Thyroid gland (tissue), 4 donors: ENCODE measurements around the gene RAI1. TPM values are rescaled to one million over a fixed set of nuclear protein-coding genes. Genes with fewer than 3 reads are reported as not detected.
A peak's percentile ranks its signal among the peaks of the same experiment; 100 is the strongest.

ENCODE experiments used
- DNase-seq, 2 donors: peaks; one replicate each; pipeline ENCODE4 v3.0.0-alpha.2; 2019
- H3K27ac ChIP-seq, 3 donors: fragments of 200-600 bp; sonication (generic); 1 replicate in 2 of 3; 2 replicates in 1 of 3; pipeline ENCODE4 v1.5.1; 2016 to 2019; ENCODE audit warnings: mild to moderate bottlenecking in 1 of 3, moderate library complexity in 1 of 3
- H3K27me3 ChIP-seq: fragments of 200-600 bp; sonication (generic); one replicate; pipeline ENCODE4 v1.5.1; 2019
- H3K36me3 ChIP-seq, 2 donors: fragments of 200-600 bp; sonication (generic); one replicate each; pipeline ENCODE4 v1.5.1; 2016 to 2019
- H3K4me1 ChIP-seq, 2 donors: fragments of 200-600 bp; sonication (generic); one replicate each; pipeline ENCODE4 v1.5.1; 2017 to 2019
- H3K4me3 ChIP-seq, 3 donors: fragments of 200-600 bp; sonication (generic); replicated peaks in 1 of 3; 1 replicate in 2 of 3; 2 replicates in 1 of 3; pipeline ENCODE4 v1.5.1; 2016; ENCODE audit warnings: mild to moderate bottlenecking in 1 of 3
- H3K9me3 ChIP-seq: fragments of 200-600 bp; sonication (generic); one replicate; pipeline ENCODE4 v1.5.1; 2017
- CTCF ChIP-seq, 6 experiments: fragments of 200-600 bp in 3 of 6; fragments of 450-650 bp in 3 of 6; sonication (generic) in 3 of 6; IDR thresholded peaks; one replicate each; pipeline ENCODE4 v1.5.1; 2016 to 2019; ENCODE audit warnings: antibody characterized with exemption in 6 of 6, mild to moderate bottlenecking in 2 of 6, inconsistent platforms in 1 of 6, moderate library complexity in 1 of 6
- POLR2A ChIP-seq, 2 donors: fragments of 450-650 bp; IDR thresholded peaks; one replicate each; pipeline ENCODE4 v1.6.1; 2017; ENCODE audit warnings: antibody characterized with exemption in 2 of 2, mild to moderate bottlenecking in 2 of 2, moderate library complexity in 1 of 2
- WGBS, 2 donors: methylation state at CpG; one replicate each; pipeline ENCODE4 v1.1.5; 2017; 5-methylcytosine and 5-hydroxymethylcytosine counted together
- intact Hi-C: fragments of 100-400 bp; cut with DNase I; formaldehyde crosslinking; loops from one replicate; pipeline ENCODE4 v1.15.1; 2023
- total RNA-seq, 4 donors: library from RNA; depleted of rRNA; stranded (reverse); fragments of >200 nt; gene quantifications; one replicate each; pipeline ENCODE4 v1.2.3, GENCODE V29; 2016

RAI1 gene
- total RNA-seq, 4 donors from 2014 or later = 19.1 to 52.3 (median 34.1) TPM

GRCh38 chr17:17718251-17718650 is 37.0 kb downstream of the RAI1 start:
- H3K27me3 ChIP-seq = no peaks in the 10 kb centered on the region
- TF ChIP-seq CTCF (IDR thresholded peaks at IDR 0.05) (no peak), POLR2A (IDR thresholded peaks at IDR 0.05) (no peak)
- no peaks in the 10 kb centered on the region for H3K36me3 ChIP-seq
- intact Hi-C loops = no loop called here
- H3K4me1 ChIP-seq = peaks cover 46 to 80% of the 10 kb centered on the region in 2 donors
- WGBS, 2 donors = 24 to 47% methylated on average over 5 of the region's 5 CpGs
- no peaks in the 10 kb centered on the region for H3K9me3 ChIP-seq
- peak overlapping the region in 1 of 3 donors; percentile 11 for H3K27ac ChIP-seq
- DNase-seq = peak; percentile 51 to 60
- H3K4me3 ChIP-seq = no peak overlapping the region

GRCh38 chr17:17719199-17719940 is 38.1 kb downstream of the RAI1 start:
- 67 to 68% methylated on average over 6 of the region's 6 CpGs for WGBS, 2 donors
- peak overlapping the region in 2 of 3 donors; percentile 17 to 24 for H3K27ac ChIP-seq
- peaks cover 42 to 72% of the 10 kb centered on the region in 2 donors for H3K4me1 ChIP-seq

GRCh38 chr17:17719966-17720543 is 38.8 kb downstream of the RAI1 start:
- WGBS, 2 donors = 72 to 75% methylated on average over 3 of the region's 3 CpGs
- no peaks in the 10 kb centered on the region for H3K9me3 ChIP-seq
- H3K27ac ChIP-seq = peak overlapping the region in 2 of 3 donors; percentile 0 to 24
- intact Hi-C loops = no loop called here
- peaks cover 42 to 72% of the 10 kb centered on the region in 2 donors for H3K4me1 ChIP-seq
- no peaks in the 10 kb centered on the region for H3K36me3 ChIP-seq
- no peak for DNase-seq
- no peak overlapping the region for H3K4me3 ChIP-seq
- H3K27me3 ChIP-seq = no peaks in the 10 kb centered on the region
- TF ChIP-seq POLR2A (IDR thresholded peaks at IDR 0.05) (no peak), CTCF (IDR thresholded peaks at IDR 0.05) (no peak)

More at GRCh38 chr17:17719199-17719940, 38.1 kb downstream of the RAI1 start:
- H3K9me3 ChIP-seq = no peaks in the 10 kb centered on the region
- TF ChIP-seq CTCF (IDR thresholded peaks at IDR 0.05) (no peak), POLR2A (IDR thresholded peaks at IDR 0.05) (no peak)
- H3K36me3 ChIP-seq = no peaks in the 10 kb centered on the region
- DNase-seq = no peak
- no peaks in the 10 kb centered on the region for H3K27me3 ChIP-seq
- H3K4me3 ChIP-seq = no peak overlapping the region
- intact Hi-C loops = no loop called here

GRCh38 chr17:17721140-17721668 is 39.9 kb downstream of the RAI1 start:
- Histone ChIP-seq H3K36me3 (no peaks in the 10 kb centered on the region), H3K9me3 (no peaks in the 10 kb centered on the region), H3K4me1 (peaks cover 51 to 73% of the 10 kb centered on the region in 2 donors), H3K27me3 (no peaks in the 10 kb centered on the region), H3K27ac (no peak overlapping the region), H3K4me3 (no peak overlapping the region)
- DNase-seq = no peak
- intact Hi-C loops = no loop called here
- WGBS, 2 donors = 89 to 95% methylated on average over 2 of the region's 2 CpGs
- TF ChIP-seq POLR2A (IDR thresholded peaks at IDR 0.05) (no peak), CTCF (IDR thresholded peaks at IDR 0.05) (no peak)
